Kidney (tissue), 14 donors: ENCODE data around the gene L3HYPDH. TPM values are rescaled to one million over a fixed set of nuclear protein-coding genes. Genes with fewer than 3 reads are reported as not detected.
"Not testable (repeated sequence)": the region's sequence is repeated elsewhere in the genome, so short reads cannot be mapped to it uniquely, and the experiment has no call there.

Source experiments
- DNase-seq, 5 donors: peaks; one replicate each; pipeline ENCODE4 v3.0.0-alpha.2; 2013 to 2020
- FAIRE-seq: peaks from 2 replicates; lab custom pipeline; 2012; peaks lifted over from hg19 to GRCh38; lab: Jason Lieb, UNC
- H3K27ac ChIP-seq, 2 donors: one replicate each; pipeline ENCODE4 v1.7.0; 2013; ENCODE audit warnings: low read depth in 2 of 2, low read length in 2 of 2, inconsistent platforms in 1 of 2
- H3K27me3 ChIP-seq: one replicate; pipeline ENCODE4 v1.7.1; 2013; ENCODE audit warnings: low read length, inconsistent platforms; ENCODE audit not compliant: control insufficient read depth, insufficient read depth
- H3K36me3 ChIP-seq, 3 donors: one replicate each; pipeline versions ENCODE4 v1.7.0 to v1.7.1; 2013; ENCODE audit warnings: low read length in 3 of 3, control low read depth in 1 of 3, inconsistent platforms in 1 of 3; ENCODE audit not compliant: insufficient read depth in 3 of 3, control insufficient read depth in 2 of 3
- H3K4me1 ChIP-seq, 3 donors: one replicate each; pipeline versions ENCODE4 v1.7.0 to v1.7.1; 2013; ENCODE audit warnings: low read length in 3 of 3, inconsistent platforms in 1 of 3, low read depth in 1 of 3; ENCODE audit not compliant: control insufficient read depth in 2 of 3, insufficient read depth in 2 of 3
- H3K4me3 ChIP-seq, 3 donors: one replicate each; pipeline versions ENCODE4 v1.7.0 to v1.8.1; 2013; ENCODE audit warnings: low read length in 3 of 3, control low read depth in 1 of 3, inconsistent platforms in 1 of 3
- H3K9ac ChIP-seq, 3 donors: one replicate each; pipeline versions ENCODE4 v1.7.0 to v1.7.1; 2013; ENCODE audit warnings: low read length in 3 of 3, control low read depth in 1 of 3, inconsistent platforms in 1 of 3
- H3K9me3 ChIP-seq, 3 donors: one replicate each; pipeline versions ENCODE4 v1.7.0 to v1.7.1; 2013; ENCODE audit warnings: low read length in 3 of 3, control low read depth in 1 of 3, inconsistent platforms in 1 of 3; ENCODE audit not compliant: control insufficient read depth in 2 of 3, insufficient read depth in 1 of 3
- intact Hi-C: fragments of 100-400 bp; cut with DNase I; formaldehyde crosslinking; loops from one replicate; pipeline ENCODE4 v1.11.1; 2022
- polyA plus RNA-seq: library from polyadenylated mRNA; stranded (reverse); fragments of 350-450 nt; fragmentation: Illumina TruSeq; extraction: RNeasy Lipid Tissue Mini Kit (QIAGEN cat#74804); gene quantifications from one replicate; pipeline ENCODE4 v1.2.3, GENCODE V29; 2014; ENCODE audit warnings: low read depth, low replicate concordance; ENCODE audit not compliant: insufficient read depth
- total RNA-seq: library from RNA; stranded (reverse); fragmentation: NEBNext Ultra II Directional; extraction: Animal tissue kit (Norgen Biotek cat#: 25700); gene quantifications from one replicate; pipeline ENCODE4 v1.2.1, GENCODE V29; 2021
- TF ChIP-seq, protein P1 (sequence below): IDR thresholded peaks from 3 replicates; pipeline ENCODE4 v1.5.1; 2012; ENCODE audit warnings: mild to moderate bottlenecking, moderate library complexity, borderline replicate concordance; ENCODE audit not compliant: insufficient read depth; ENCODE audit errors: extremely low read depth
- donor health status: control.
- donor health status: control.
- donor health status: control.
- donor health status: control.
- donor health status: control.
- donor health status: DM: yes; HTN: yes; CAD: no.
- donor health status: Normal renal cell carcinoma (clear cell type).

Gene L3HYPDH
- total and polyA plus RNA-seq, 2 donors from 2014 or later: 25.6 to 31.3 TPM

DNA sequence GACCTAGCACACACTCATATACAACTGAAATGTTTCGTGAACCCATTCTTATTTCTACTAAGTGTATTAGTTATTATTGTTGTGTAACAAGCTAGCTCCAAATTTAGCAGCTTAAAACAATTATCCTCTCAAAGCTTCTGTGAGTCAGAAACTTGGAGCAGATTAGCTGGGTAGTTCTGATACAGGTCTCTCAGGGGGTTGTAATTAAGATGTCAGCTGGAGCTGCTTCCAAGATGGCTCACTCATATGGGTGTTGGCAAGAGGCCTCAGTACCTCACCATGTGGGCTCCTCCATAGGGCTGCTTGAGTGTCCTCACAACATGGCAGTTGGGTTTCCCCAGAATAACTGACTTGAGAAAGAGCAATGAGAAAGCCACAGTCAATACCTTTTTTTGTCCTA is 28.8 kb downstream of the L3HYPDH start:
- Histone ChIP-seq H3K27ac (no peak overlapping the region), H3K4me3 (no peak overlapping the region), H3K27me3 (no peaks in the 10 kb centered on the region), H3K9me3 (no peaks in the 10 kb centered on the region), H3K4me1 (no peaks in the 10 kb centered on the region), H3K36me3 (peaks cover 0 to 13% (median 3%) of the 10 kb centered on the region in 3 donors), H3K9ac (no peak overlapping the region)
- TF ChIP-seq, protein P1, sequence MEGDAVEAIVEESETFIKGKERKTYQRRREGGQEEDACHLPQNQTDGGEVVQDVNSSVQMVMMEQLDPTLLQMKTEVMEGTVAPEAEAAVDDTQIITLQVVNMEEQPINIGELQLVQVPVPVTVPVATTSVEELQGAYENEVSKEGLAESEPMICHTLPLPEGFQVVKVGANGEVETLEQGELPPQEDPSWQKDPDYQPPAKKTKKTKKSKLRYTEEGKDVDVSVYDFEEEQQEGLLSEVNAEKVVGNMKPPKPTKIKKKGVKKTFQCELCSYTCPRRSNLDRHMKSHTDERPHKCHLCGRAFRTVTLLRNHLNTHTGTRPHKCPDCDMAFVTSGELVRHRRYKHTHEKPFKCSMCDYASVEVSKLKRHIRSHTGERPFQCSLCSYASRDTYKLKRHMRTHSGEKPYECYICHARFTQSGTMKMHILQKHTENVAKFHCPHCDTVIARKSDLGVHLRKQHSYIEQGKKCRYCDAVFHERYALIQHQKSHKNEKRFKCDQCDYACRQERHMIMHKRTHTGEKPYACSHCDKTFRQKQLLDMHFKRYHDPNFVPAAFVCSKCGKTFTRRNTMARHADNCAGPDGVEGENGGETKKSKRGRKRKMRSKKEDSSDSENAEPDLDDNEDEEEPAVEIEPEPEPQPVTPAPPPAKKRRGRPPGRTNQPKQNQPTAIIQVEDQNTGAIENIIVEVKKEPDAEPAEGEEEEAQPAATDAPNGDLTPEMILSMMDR: no peak
- DNase-seq: no peak
- intact Hi-C loops: no loop called here
- FAIRE-seq: no peak

DNA sequence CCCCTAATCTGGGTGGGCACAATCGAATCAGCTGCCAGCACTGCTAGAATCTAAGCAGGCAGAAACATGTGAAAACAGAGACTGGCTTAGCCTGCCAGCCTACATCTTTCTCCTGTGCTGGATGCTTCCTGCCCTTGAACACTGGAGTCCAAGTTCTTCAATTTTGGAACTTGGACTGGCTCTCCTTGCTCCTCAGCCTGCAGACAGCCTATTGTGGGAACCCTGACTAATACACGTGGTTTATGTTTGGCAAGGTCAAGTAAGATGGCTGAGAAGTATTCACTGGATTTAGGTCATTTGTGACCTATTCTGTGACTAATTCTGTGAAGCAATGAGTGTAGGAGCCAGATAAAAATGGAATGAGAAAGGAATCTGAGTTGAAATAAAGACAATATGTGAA is 30.1 kb downstream of the L3HYPDH start:
- no peak overlapping the region for H3K9ac ChIP-seq
- FAIRE-seq (no peak), DNase-seq (no peak)
- H3K9me3 ChIP-seq: no peaks in the 10 kb centered on the region
- intact Hi-C loops: no loop called here
- peaks cover 0 to 13% (median 3%) of the 10 kb centered on the region in 3 donors for H3K36me3 ChIP-seq
- no peak overlapping the region for H3K4me3 ChIP-seq
- no peaks in the 10 kb centered on the region for H3K4me1 ChIP-seq
- no peak overlapping the region for H3K27ac ChIP-seq
- no peaks in the 10 kb centered on the region for H3K27me3 ChIP-seq
- TF ChIP-seq, protein P1: no peak

DNA sequence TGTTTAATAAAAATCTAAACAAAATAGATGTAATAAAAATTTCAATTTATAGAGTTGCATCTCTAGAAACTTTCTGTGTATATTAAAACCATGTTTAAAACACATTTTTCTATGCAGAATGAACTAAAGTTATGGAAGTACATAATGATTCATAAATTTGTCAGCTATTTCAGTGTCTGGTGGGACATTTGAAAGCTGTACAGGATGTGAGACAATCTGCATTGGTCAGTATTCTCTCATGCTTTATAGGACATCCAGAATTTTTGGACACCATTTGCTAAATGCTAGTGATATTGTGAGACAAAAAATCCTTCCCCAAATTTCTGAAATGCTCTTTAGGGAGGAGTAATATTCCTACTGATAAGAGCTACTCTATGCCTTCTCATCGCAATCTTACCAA is 32.4 kb downstream of the L3HYPDH start:
- Histone ChIP-seq H3K4me1 (no peaks in the 10 kb centered on the region), H3K9me3 (no peaks in the 10 kb centered on the region), H3K27me3 (no peaks in the 10 kb centered on the region), H3K36me3 (peaks cover 0 to 7% (median 2%) of the 10 kb centered on the region in 3 donors), H3K4me3 (no peak overlapping the region), H3K9ac (no peak overlapping the region), H3K27ac (no peak overlapping the region)
- DNase-seq (no peak), FAIRE-seq (no peak)
- intact Hi-C loops: no loop called here
- TF ChIP-seq, protein P1: no peak

DNA sequence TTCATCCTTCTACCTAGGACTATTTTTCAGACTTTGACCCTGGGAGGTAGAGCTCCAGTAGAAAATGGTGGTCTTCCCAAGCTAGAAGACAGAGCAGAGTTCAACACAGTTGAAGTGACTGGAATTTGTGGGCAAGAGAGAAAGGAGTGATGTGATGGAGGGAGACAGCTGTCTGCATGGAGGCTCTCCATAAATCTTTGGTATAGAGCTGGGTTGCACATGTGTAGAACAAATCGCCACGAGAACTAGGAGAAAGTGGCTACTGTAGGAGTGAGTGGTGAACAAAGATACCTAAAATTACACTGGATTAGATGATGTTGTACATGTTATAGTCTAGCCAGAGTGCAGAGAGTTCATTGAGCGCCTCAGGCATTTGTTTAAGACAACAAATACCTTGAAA is 33.5 kb downstream of the L3HYPDH start:
- intact Hi-C loops: no loop called here
- H3K4me1 ChIP-seq: no peaks in the 10 kb centered on the region
- no peak overlapping the region for H3K9ac ChIP-seq
- no peak overlapping the region for H3K4me3 ChIP-seq
- TF ChIP-seq, protein P1: no peak
- no peaks in the 10 kb centered on the region for H3K9me3 ChIP-seq
- H3K36me3 ChIP-seq: peaks cover 0 to 7% (median 2%) of the 10 kb centered on the region in 3 donors
- DNase-seq: no peak
- H3K27ac ChIP-seq: no peak overlapping the region
- no peak for FAIRE-seq
- H3K27me3 ChIP-seq: no peaks in the 10 kb centered on the region

DNA sequence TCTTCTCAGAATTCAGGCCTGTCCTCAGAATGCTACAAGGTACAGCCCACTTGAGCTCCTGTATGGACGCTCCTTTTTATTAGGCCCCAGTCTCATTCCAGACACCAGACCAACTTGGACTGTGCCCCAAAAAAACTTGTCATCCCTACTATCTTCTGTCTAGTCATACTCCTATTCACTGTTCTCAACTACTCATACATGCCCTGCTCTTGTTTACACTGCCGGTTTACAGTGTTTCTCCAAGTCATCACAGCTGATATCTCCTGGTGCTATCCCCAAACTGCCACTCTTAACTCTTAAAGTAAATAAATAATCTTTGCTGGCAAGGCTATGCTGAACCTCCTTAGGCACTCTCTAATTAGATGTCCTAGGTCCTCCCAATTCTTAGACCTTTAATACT is 35.5 kb downstream of the L3HYPDH start:
- DNase-seq, H3K4me1 ChIP-seq, H3K36me3 ChIP-seq, H3K4me3 ChIP-seq, H3K27ac ChIP-seq, H3K27me3 ChIP-seq, H3K9me3 ChIP-seq, FAIRE-seq, H3K9ac ChIP-seq: not testable (repeated sequence)
- intact Hi-C loops: loop anchor here (5.0 kb wide), 1 partner anchor 321 kb away; no protein-coding TSS in a partner anchor
